Endodermal cell (in vitro differentiated cells): ENCODE results near the gene CSPG4. TPM values are rescaled to one million over a fixed set of nuclear protein-coding genes. Genes with fewer than 3 reads are reported as not detected.
A peak's percentile ranks its signal among the peaks of the same experiment; 100 is the strongest.
"Not testable (repeated sequence)": the region's sequence is repeated elsewhere in the genome, so short reads cannot be mapped to it uniquely, and the experiment has no call there.

Experiments used
- DNase-seq: peaks from one replicate; pipeline ENCODE4 v3.0.0-alpha.2; 2017
- H3K27ac ChIP-seq: 2 replicates; pipeline ENCODE4 v1.5.1; 2013; ENCODE audit warnings: mild to moderate bottlenecking, low read depth, low read length, moderate library complexity
- H3K27me3 ChIP-seq: 2 replicates; pipeline ENCODE4 v1.6.1; 2013; ENCODE audit warnings: mild to moderate bottlenecking, low read length, moderate library complexity; ENCODE audit not compliant: insufficient read depth, control insufficient read depth, poor library complexity, severe bottlenecking
- H3K36me3 ChIP-seq: 2 replicates; pipeline ENCODE4 v1.7.0; 2013; ENCODE audit warnings: mild to moderate bottlenecking, low read length, moderate library complexity; ENCODE audit not compliant: control insufficient read depth, insufficient read depth
- H3K4me1 ChIP-seq: one replicate; pipeline ENCODE4 v1.7.0; 2013; ENCODE audit warnings: low read length; ENCODE audit not compliant: control insufficient read depth, insufficient read depth
- H3K4me3 ChIP-seq: 2 replicates; pipeline ENCODE4 v1.5.1; 2013; ENCODE audit warnings: mild to moderate bottlenecking, low read length, moderate library complexity
- H3K9ac ChIP-seq: 2 replicates; pipeline ENCODE4 v1.6.1; 2013; ENCODE audit warnings: mild to moderate bottlenecking, low read length, moderate library complexity; ENCODE audit not compliant: poor library complexity, severe bottlenecking; ENCODE audit errors: extremely low read depth
- H3K9me3 ChIP-seq: 2 replicates; pipeline ENCODE4 v1.6.1; 2013; ENCODE audit warnings: mild to moderate bottlenecking, low read length, moderate library complexity; ENCODE audit not compliant: control insufficient read depth
- H3K27ac Mint-ChIP-seq: 2 replicates; pipeline ENCODE4 v1.8.0; 2020; ENCODE audit warnings: mixed read lengths
- H3K27me3 Mint-ChIP-seq: 2 replicates; pipeline ENCODE4 v1.8.0; 2021; ENCODE audit warnings: mild to moderate bottlenecking, mixed read lengths; ENCODE audit not compliant: insufficient read depth
- H3K36me3 Mint-ChIP-seq: 2 replicates; pipeline ENCODE4 v1.8.0; 2020; ENCODE audit warnings: low read depth, mixed read lengths
- H3K4me1 Mint-ChIP-seq: 2 replicates; pipeline ENCODE4 v1.8.0; 2020; ENCODE audit warnings: mixed read lengths
- H3K4me3 Mint-ChIP-seq: 2 replicates; pipeline ENCODE4 v1.8.0; 2020; ENCODE audit warnings: mild to moderate bottlenecking, moderate library complexity, mixed read lengths
- H3K9me3 Mint-ChIP-seq: 2 replicates; pipeline ENCODE4 v1.8.0; 2020; ENCODE audit warnings: mild to moderate bottlenecking, mixed read lengths
- CTCF ChIP-seq: fragments of 200-600 bp; sonication (generic); conservative IDR thresholded peaks from 2 replicates; pipeline ENCODE4 v1.5.0; 2021; ENCODE audit warnings: antibody characterized with exemption, mild to moderate bottlenecking
- WGBS, 2 experiments: methylation state at CpG; one replicate each; pipeline versions ENCODE4 v1.1.5 to v1.1.7; 2013; ENCODE audit warnings: missing lambda C conversion rate in 2 of 2, mixed read lengths in 1 of 2; ENCODE audit not compliant: insufficient coverage in 1 of 2, insufficient read length in 1 of 2; 5-methylcytosine and 5-hydroxymethylcytosine counted together
- total RNA-seq, 2 donors: library from RNA; stranded (reverse); fragmentation: NEBNext Ultra II Directional in 1 of 2; extraction: Animal tissue kit (Norgen Biotek cat#: 25700) in 1 of 2; gene quantifications; 2 replicates in 1 of 2; 3 replicates in 1 of 2; pipeline ENCODE4 v1.2.1, GENCODE V29; 2021

CSPG4 gene
- total RNA-seq, 2 donors from 2014 or later: 1.8 to 3.3 TPM

DNA sequence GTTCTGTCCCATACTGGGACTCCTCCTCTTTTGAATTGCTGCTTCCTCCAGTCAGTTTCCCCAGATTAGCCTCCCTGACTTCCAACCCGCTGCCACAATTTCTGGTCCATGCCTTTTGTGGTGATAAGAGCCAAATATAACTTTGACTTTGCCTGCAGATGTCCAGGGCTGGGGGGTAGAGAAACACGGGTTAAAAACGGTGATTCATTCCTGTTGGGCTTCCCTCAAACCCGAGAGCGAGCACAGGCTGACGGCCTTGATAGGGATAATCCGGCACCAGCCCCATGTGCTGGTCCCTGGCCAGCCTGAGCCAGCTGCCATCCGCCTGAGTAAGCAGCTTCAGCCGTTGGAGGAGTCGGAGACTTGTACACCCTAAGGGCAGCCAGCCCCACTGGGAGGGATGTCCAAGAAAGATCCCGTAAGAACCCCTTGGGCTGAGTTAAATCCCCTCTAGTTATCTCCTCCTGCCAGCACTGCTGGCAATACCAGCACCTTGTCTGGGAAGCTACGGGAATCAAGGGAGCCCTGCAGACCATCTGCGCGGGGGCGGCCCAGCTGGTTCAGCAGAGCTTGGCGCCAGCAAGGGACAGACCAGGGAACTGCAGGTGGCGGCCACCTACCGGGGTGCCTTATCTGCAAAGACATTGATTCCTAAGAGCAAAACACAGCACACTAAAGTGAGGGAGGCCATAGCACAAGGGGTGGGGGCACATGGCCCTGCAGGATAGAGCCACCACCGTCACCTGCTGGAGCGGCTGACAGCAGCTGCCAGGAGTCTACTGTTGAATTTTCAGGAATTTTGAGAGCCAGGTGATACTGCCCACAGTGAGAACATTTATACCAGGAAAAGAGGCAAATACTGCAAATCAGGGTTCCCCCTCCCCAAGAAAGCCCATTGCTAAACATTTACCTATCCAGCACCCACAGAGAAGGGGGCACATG is 18.1 kb downstream of the CSPG4 start:
- no peak overlapping the region for H3K4me3 Mint-ChIP-seq
- no peaks in the 10 kb centered on the region for H3K36me3 Mint-ChIP-seq
- H3K27ac Mint-ChIP-seq: peak overlapping the region; percentile 70
- peak; percentile 68 for TF ChIP-seq CTCF
- peaks cover 19% of the 10 kb centered on the region for H3K4me1 Mint-ChIP-seq
- Histone ChIP-seq H3K27ac (peak overlapping the region; percentile 41), H3K9me3 (no peaks in the 10 kb centered on the region), H3K4me1 (peaks cover 14% of the 10 kb centered on the region), H3K36me3 (no peaks in the 10 kb centered on the region), H3K9ac (no peak overlapping the region), H3K4me3 (no peak overlapping the region), H3K27me3 (no peaks in the 10 kb centered on the region)
- H3K27me3 Mint-ChIP-seq: peaks cover 3% of the 10 kb centered on the region
- WGBS, 2 experiments: 63 to 76% methylated on average over 14 to 20 of the region's 20 CpGs
- no peaks in the 10 kb centered on the region for H3K9me3 Mint-ChIP-seq
- peak; percentile 90 for DNase-seq

GRCh38 chr15:75693501-75694240 is 19.0 kb downstream of the CSPG4 start:
- Mint-ChIP-seq H3K36me3 (no peaks in the 10 kb centered on the region), H3K27me3 (peaks cover 3% of the 10 kb centered on the region), H3K27ac (no peak overlapping the region), H3K9me3 (no peaks in the 10 kb centered on the region), H3K4me1 (peaks cover 19% of the 10 kb centered on the region), H3K4me3 (no peak overlapping the region)
- H3K9me3 ChIP-seq: no peaks in the 10 kb centered on the region
- no peaks in the 10 kb centered on the region for H3K36me3 ChIP-seq
- peak overlapping the region; percentile 41 for H3K27ac ChIP-seq
- H3K9ac ChIP-seq: no peak overlapping the region
- DNase-seq: no peak
- whole genome bisulfite sequencing, 2 experiments: 78 to 91% methylated on average over 9 to 14 of the region's 14 CpGs
- TF ChIP-seq CTCF: no peak
- H3K27me3 ChIP-seq: no peaks in the 10 kb centered on the region
- no peak overlapping the region for H3K4me3 ChIP-seq
- H3K4me1 ChIP-seq: peaks cover 14% of the 10 kb centered on the region

DNA sequence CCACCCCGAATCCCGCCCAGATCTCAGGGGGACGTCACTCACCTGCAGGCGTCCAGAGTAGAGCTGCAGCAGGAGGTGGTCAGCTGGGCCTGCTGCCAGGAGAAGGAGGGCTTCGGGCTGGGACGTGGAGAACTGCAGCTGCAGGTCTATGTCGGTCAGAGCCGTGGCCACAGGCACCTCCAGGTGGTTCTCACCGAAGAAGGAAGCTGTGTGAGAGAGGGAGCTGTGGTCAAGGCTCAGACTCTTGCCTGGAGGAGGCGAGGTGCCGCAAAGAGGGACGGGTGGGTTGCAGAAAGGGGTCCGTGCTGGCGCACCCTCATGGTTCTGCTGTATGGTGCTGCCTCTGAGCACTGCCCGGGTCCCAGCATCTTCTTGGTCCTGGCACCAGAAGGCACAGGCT is 19.6 kb downstream of the CSPG4 start:
- peaks cover 14% of the 10 kb centered on the region for H3K4me1 ChIP-seq
- H3K4me1 Mint-ChIP-seq: peaks cover 19% of the 10 kb centered on the region
- DNase-seq, H3K9ac ChIP-seq, H3K27ac Mint-ChIP-seq, H3K36me3 Mint-ChIP-seq, H3K27me3 ChIP-seq, H3K36me3 ChIP-seq, H3K9me3 ChIP-seq, H3K4me3 Mint-ChIP-seq, H3K9me3 Mint-ChIP-seq, H3K4me3 ChIP-seq, H3K27ac ChIP-seq, H3K27me3 Mint-ChIP-seq: not testable (repeated sequence)
- 92 to 97% methylated on average over 5 to 11 of the region's 15 CpGs for WGBS, 2 experiments

- peaks cover 14% of the 10 kb centered on the region for H3K4me1 ChIP-seq
- H3K27ac Mint-ChIP-seq, H3K27me3 ChIP-seq, H3K36me3 ChIP-seq, H3K36me3 Mint-ChIP-seq, H3K9me3 Mint-ChIP-seq, DNase-seq, H3K4me3 Mint-ChIP-seq, H3K27me3 Mint-ChIP-seq, H3K27ac ChIP-seq, H3K9ac ChIP-seq, H3K9me3 ChIP-seq, H3K4me3 ChIP-seq: not testable (repeated sequence)
- peaks cover 19% of the 10 kb centered on the region for H3K4me1 Mint-ChIP-seq
- WGBS, 2 experiments: 85 to 90% methylated on average over 3 to 4 of the region's 4 CpGs
Measured at GRCh38 chr15:75692311-75692710, 20.3 kb downstream of the CSPG4 start.

GRCh38 chr15:75689429-75689828 is 23.2 kb downstream of the CSPG4 start:
- not testable (repeated sequence) for H3K4me3 ChIP-seq, H3K9ac ChIP-seq, H3K27ac ChIP-seq, H3K27me3 Mint-ChIP-seq, H3K27ac Mint-ChIP-seq, H3K9me3 Mint-ChIP-seq, H3K27me3 ChIP-seq, H3K36me3 ChIP-seq, H3K9me3 ChIP-seq, DNase-seq, H3K36me3 Mint-ChIP-seq, H3K4me1 ChIP-seq, H3K4me3 Mint-ChIP-seq
- 92 to 96% methylated on average over 17 to 20 of the region's 20 CpGs for WGBS, 2 experiments
- H3K4me1 Mint-ChIP-seq: peaks cover 12% of the 10 kb centered on the region
